Fibroblast of lung (primary cell): ENCODE data around the gene CEMIP.

Experiments used
- CTCF ChIP-seq, 2 donors: IDR thresholded peaks in 1 of 2; conservative IDR thresholded peaks in 1 of 2; 1 replicate in 1 of 2; 2 replicates in 1 of 2; pipeline ENCODE4 v1.5.1; 2011 to 2012; ENCODE audit warnings: low read length in 2 of 2, control low read depth in 1 of 2, inconsistent platforms in 1 of 2, low read depth in 1 of 2, mild to moderate bottlenecking in 1 of 2
- EZH2 ChIP-seq: IDR thresholded peaks from 2 replicates; pipeline ENCODE4 v1.5.1; 2012; ENCODE audit warnings: low read length, control low read depth, mild to moderate bottlenecking; ENCODE audit errors: missing control alignments

GRCh38 chr15:80932513-80932815 is 153.3 kb downstream of the CEMIP start:
- TF ChIP-seq CTCF (conservative IDR thresholded peaks at IDR 0.05 in 1 of 2, IDR thresholded peaks at IDR 0.05 in 1 of 2; ENCODE audit: low read depth in 1 of 2, low read length in 2 of 2) (no peak), EZH2 (no peak)
